Measurements from ENCODE around the gene IQCN.

Gene IQCN

GRCh38 chr19:18304208-18304457, 29.9 kb upstream of the IQCN start (continued):
- TF ChIP-seq ZBTB7A (tag by site-specific recombination; IDR thresholded peaks at IDR 0.05; ENCODE audit: low read depth) (no peak), ZNF335 (tag by site-specific recombination; conservative IDR thresholded peaks at IDR 0.05) (no peak), ZNF610 (tag by site-specific recombination; IDR thresholded peaks at IDR 0.05; ENCODE audit: borderline replicate concordance) (no peak), ZNF112 (tag by site-specific recombination; IDR thresholded peaks at IDR 0.05) (no peak), HOXA7 (CRISPR knock-in tag; IDR thresholded peaks at IDR 0.05; ENCODE audit: borderline replicate concordance) (no peak), TSHZ1 (tag by site-specific recombination; IDR thresholded peaks at IDR 0.05; ENCODE audit: borderline replicate concordance) (no peak), ZNF155 (tag by site-specific recombination; IDR thresholded peaks at IDR 0.05) (no peak), OVOL3 (tag by site-specific recombination; IDR thresholded peaks at IDR 0.05) (no peak), ZNF561 (tag by site-specific recombination; IDR thresholded peaks at IDR 0.05; ENCODE audit: borderline replicate concordance) (no peak), ZBTB26 (tag by site-specific recombination; optimal IDR thresholded peaks at IDR 0.05) (no peak), ZNF391 (tag by site-specific recombination; IDR thresholded peaks at IDR 0.05; ENCODE audit: borderline replicate concordance, low read depth) (no peak), ZSCAN30 (tag by site-specific recombination; IDR thresholded peaks at IDR 0.05) (no peak), ZNF138 (tag by site-specific recombination; IDR thresholded peaks at IDR 0.05; ENCODE audit: borderline replicate concordance) (no peak), ZNF585B (tag by site-specific recombination; IDR thresholded peaks at IDR 0.05) (no peak)

- Histone ChIP-seq H3K9me3 (ENCODE audit: control insufficient read depth, insufficient read depth, low read depth, low read length) (no peaks in the 10 kb centered on the region), H3K36me3 (ENCODE audit: control insufficient read depth in 2 of 2, insufficient read depth in 1 of 2, low read length in 2 of 2) (peaks cover 0 to 8% of the 10 kb centered on the region in 2 experiments; a peak in 1 of 3 replicates), H3K27ac (ENCODE audit: extremely low read depth, low read depth, low read length) (no peak overlapping the region), H3K4me3 (ENCODE audit: low read depth, low read length) (no peak overlapping the region), H3K4me1 (ENCODE audit: control insufficient read depth, insufficient read depth, low read length) (peaks cover 5% of the 10 kb centered on the region; the same call in 1 of the 2 replicates)
- ChIA-PET POLR2A (interaction anchor here (0.6 to 2.8 kb wide), 5 partner anchors 9 to 32 kb away, joined by 3 to 10 read pairs (median 7); partner anchors contain the start of gene JUND), CTCF (interaction anchor here (1.2 to 5.0 kb wide), 4 partner anchors 9 to 189 kb away, joined by 3 to 41 read pairs (median 10); partner anchors contain the start of gene LSM4)
- TF ChIP-seq ZNF121 (tag by site-specific recombination; IDR thresholded peaks at IDR 0.05) (peak; percentile 95), ZNF580 (tag by site-specific recombination; IDR thresholded peaks at IDR 0.05) (peak; percentile 72; the same call in 1 of the 2 replicates), ZNF549 (tag by site-specific recombination; IDR thresholded peaks at IDR 0.05) (no peak)
Observed at GRCh38 chr19:18301718-18302111, 27.5 kb upstream of the IQCN start.

GRCh38 chr19:18300930-18301717, 26.9 kb upstream of the IQCN start:
- H3K36me3 ChIP-seq (ENCODE audit: control insufficient read depth in 2 of 2, insufficient read depth in 1 of 2, low read length in 2 of 2): peaks cover 0 to 3% of the 10 kb centered on the region in 2 experiments; a peak in 1 of 3 replicates
- H3K27ac ChIP-seq (ENCODE audit: extremely low read depth, low read depth, low read length): no peak overlapping the region
- no peak for TF ChIP-seq ZNF561 (tag by site-specific recombination; IDR thresholded peaks at IDR 0.05; ENCODE audit: borderline replicate concordance)
- TF ChIP-seq ZNF548 (tag by site-specific recombination; IDR thresholded peaks at IDR 0.05): no peak
- no peak for TF ChIP-seq ZNF350 (tag by site-specific recombination; IDR thresholded peaks at IDR 0.05)
- TF ChIP-seq ZNF585B (tag by site-specific recombination; IDR thresholded peaks at IDR 0.05): no peak
- 0 out of 2 replicates have a peak, but pooled peaks have one; percentile 70 for TF ChIP-seq KLF1 (tag by site-specific recombination; IDR thresholded peaks at IDR 0.05)
- no peak for TF ChIP-seq ZFHX2 (tag by site-specific recombination; conservative IDR thresholded peaks at IDR 0.05)
- no peak for TF ChIP-seq ZNF426 (tag by site-specific recombination; IDR thresholded peaks at IDR 0.05)
- no peak for TF ChIP-seq PBX3 (CRISPR knock-in tag; IDR thresholded peaks at IDR 0.05)
- no peak for TF ChIP-seq ZNF510 (tag by site-specific recombination; IDR thresholded peaks at IDR 0.05; ENCODE audit: insufficient replicate concordance)
- TF ChIP-seq ELK4 (IDR thresholded peaks at IDR 0.05; ENCODE audit: borderline replicate concordance, low read depth, low read length): no peak

More at GRCh38 chr19:18300930-18301717, 26.9 kb upstream of the IQCN start:
- Histone ChIP-seq H3K9me3 (ENCODE audit: control insufficient read depth, insufficient read depth, low read depth, low read length) (no peaks in the 10 kb centered on the region), H3K4me3 (ENCODE audit: low read depth, low read length) (no peak overlapping the region), H3K4me1 (ENCODE audit: control insufficient read depth, insufficient read depth, low read length) (peaks cover 5% of the 10 kb centered on the region; the same call in 1 of the 2 replicates)
- ChIA-PET CTCF (interaction anchor here (1.2 to 5.0 kb wide), 4 partner anchors 8 to 188 kb away, joined by 3 to 41 read pairs (median 10); partner anchors contain the start of gene LSM4), POLR2A (interaction anchor here (1.0 to 2.8 kb wide), 3 partner anchors 9 to 21 kb away, joined by 3 to 10 read pairs (median 7); partner anchors contain the start of gene JUND)
